Adipose tissue (tissue), 3 donors: ENCODE results near the gene CAPN2. TPM values are rescaled to one million over a fixed set of nuclear protein-coding genes. Genes with fewer than 3 reads are reported as not detected.

Source experiments
- H3K27ac ChIP-seq: one replicate; pipeline ENCODE4 v1.5.1; 2013; ENCODE audit warnings: low read depth, low read length
- WGBS, 3 donors: extraction: QIAGEN DNeasy Blood & Tissue Kit; methylation state at CpG; one replicate each; pipeline ENCODE4 v1.1.7; 2013; 5-methylcytosine and 5-hydroxymethylcytosine counted together
- polyA plus RNA-seq, 3 donors: library from polyadenylated mRNA; stranded (reverse); fragments of 200-250 nt; gene quantifications; one replicate each; pipeline ENCODE4 v1.2.3, GENCODE V29; 2013
- donor health status: healthy with polysubstance abuse.
- donor health status: Bipolar disorder and iron deficiency.
- donor health status: healthy.

The CAPN2 gene
- polyA plus RNA-seq, 3 donors, result 36.2 to 179 (median 115) TPM

DNA sequence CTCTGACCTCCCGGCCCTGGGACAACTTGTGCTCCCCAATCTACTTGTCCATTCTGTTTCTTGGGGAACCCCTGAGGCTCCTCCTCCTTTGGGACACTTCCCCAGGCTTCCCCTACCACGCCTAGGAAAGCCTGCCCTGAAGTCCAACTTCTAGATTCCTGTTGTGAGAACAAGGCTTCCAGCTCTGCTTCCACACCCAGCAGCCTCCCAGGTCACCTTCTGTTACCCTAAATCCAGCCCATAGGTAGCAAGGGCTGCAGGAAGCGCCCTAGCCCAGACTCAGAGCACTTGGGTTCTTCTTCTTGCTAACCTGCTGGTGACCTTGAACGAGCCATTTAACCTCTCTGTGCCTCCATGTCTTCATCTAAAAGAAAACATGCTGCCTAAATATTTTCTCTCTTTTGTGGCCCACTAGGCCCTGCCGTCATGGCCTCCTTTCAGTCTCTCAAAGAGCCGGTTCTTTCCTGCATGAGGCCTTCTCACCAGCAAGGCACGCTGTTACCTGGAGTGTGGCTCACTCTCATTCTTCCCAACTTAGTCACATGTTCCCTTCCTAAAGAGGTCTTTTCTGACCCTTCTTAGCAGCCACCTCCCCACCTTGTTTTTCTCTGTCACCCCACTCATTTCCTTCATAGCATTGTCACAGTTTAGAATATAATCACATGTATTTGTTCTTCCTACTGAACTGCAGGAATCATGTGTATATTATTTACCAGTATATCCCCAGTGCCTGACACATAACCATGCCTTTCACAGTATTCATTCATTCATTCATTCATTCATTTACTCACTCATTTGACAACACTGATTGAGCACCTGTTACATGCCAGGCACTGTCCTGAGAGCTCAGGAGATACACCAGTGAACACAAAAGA is 1.4 kb downstream of the CAPN2 start:
- no peak overlapping the region for H3K27ac ChIP-seq
- 35 to 65% (median 42%) methylated on average over 7 of the region's 7 CpGs for WGBS, 3 donors

DNA sequence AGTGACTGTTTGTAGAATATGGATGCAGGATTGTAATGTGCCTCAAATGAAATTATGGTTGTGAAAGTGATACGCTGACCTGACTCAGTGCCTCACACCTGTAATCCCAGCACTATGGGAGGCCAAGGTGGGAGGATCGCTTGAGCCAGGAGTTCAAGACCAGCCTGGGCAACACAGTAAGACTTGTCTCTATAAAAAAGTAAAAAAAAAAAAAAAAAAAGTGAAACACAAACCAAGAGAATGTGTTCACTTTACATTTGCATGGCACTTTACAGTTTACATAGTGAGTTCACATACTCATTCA is 2.0 kb downstream of the CAPN2 start:
- WGBS, 3 donors, result 71 to 80% (median 73%) methylated on average over 2 of the region's 2 CpGs
- no peak overlapping the region for H3K27ac ChIP-seq

DNA sequence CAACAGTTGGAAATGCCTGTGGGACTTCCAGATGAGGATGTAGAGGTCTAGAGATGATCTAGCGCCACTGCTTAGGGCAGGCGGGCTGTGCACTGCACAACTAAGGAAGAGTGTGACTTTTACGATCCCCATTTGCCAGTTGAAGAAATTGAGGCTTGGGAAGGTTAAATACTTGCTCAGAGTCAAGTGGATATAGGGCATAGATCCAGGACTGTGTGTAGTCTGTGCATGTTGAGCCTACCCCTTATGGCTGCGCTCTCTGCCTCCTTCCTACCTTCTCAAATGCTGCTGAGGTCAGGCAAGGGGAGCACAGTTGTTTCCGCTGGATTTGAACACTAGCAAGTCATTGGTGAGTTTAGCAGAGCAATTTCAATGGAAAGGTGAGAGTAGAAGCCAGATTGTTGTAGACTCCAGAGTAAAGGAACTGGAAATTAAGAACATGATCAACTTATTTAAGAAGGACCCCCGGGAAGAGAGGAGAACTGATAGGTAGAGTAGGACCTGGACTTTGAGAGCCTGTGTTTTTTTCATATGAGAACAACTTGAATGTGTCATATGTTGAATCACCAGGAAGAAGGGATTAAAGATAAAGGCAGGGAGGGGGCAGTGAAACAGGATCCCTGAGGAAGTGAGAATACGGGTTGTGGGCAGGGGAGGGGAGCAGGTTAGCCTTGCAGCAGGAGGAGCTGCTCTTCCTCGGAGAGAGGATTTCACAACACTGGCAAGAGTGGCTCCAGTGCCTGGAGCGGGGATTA is 2.7 kb downstream of the CAPN2 start:
- H3K27ac ChIP-seq, result no peak overlapping the region
- WGBS, 3 donors, result 58 to 83% (median 59%) methylated on average over 9 of the region's 9 CpGs

DNA sequence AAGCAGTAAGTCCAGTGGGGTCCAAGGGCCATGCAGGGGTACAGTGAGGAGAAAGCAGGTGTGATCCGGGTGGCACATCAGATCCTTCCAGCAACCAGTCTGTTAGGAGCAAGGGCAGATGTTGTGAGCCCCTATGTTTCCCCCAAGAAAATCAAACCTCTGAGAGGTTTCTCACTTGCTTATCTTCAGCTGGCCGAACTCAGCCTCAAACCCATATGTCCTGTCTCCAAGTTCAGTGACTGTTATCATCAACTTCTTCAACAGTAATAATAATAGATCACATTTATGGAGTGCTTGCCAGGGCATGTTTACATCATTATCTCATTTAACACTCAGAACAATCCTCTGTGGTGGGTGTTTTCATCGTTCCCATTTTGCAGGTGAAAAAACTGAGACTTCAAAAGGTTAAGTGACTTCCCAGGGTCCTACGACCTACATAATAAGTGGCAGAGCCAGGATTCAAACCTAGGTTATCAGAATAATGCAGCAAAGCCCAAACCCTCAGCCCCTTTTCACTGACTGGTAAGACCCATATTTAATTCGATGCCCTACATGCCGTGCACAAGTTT is 3.3 kb downstream of the CAPN2 start:
- H3K27ac ChIP-seq, result no peak overlapping the region
- 60 to 95% (median 74%) methylated on average over 6 of the region's 6 CpGs for WGBS, 3 donors

DNA sequence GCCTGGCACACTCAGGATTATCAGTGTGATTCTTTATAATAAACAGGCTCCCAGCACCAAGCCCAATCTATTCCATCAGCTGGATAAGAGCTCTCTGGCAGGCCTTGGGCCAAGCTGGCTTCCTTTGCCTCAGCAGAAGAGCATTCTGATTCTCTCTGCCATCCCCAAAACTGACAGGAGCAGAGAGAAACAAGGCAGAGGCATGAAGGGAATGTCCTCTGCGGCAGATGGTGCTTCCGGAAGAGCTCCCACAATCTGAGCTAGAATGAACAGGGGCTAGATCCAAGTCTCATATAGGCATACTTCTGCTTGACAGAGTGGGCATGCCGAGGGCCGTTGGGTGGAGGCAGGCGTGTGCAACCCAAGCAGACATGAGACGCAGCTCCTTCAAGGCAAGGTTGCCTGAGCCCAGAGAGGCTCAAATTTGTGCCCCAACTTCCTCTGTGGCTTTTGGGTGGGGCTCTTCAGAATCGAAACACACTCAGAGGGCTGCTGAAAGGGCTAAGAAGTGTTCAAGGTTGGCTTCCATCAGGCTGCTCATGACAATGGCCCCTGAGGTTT is 4.0 kb downstream of the CAPN2 start:
- WGBS, 3 donors, result 29 to 86% (median 30%) methylated on average over 7 of the region's 7 CpGs
- H3K27ac ChIP-seq, result no peak overlapping the region

DNA sequence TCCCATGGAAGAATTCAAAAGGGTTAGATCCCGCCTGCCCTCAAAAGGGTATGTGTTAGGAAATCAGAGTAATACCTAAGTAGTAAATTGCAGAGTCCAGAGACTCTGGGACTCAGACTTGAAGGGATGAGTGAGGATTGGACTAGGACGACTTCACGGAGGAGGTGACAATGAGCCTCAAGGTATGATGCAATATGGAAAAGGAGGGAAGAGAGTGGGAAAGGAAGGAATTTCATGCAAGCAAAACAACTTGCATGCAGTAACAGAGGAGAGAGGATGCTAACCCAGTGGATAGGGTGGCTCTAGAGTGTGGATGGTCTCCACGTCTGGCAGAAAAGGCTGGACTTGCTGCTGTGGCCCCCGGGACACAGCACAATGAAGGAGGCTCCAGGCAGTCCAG is 4.8 kb downstream of the CAPN2 start:
- WGBS, 3 donors, result 82 to 89% (median 88%) methylated on average over 5 of the region's 5 CpGs
- H3K27ac ChIP-seq, result no peak overlapping the region

DNA sequence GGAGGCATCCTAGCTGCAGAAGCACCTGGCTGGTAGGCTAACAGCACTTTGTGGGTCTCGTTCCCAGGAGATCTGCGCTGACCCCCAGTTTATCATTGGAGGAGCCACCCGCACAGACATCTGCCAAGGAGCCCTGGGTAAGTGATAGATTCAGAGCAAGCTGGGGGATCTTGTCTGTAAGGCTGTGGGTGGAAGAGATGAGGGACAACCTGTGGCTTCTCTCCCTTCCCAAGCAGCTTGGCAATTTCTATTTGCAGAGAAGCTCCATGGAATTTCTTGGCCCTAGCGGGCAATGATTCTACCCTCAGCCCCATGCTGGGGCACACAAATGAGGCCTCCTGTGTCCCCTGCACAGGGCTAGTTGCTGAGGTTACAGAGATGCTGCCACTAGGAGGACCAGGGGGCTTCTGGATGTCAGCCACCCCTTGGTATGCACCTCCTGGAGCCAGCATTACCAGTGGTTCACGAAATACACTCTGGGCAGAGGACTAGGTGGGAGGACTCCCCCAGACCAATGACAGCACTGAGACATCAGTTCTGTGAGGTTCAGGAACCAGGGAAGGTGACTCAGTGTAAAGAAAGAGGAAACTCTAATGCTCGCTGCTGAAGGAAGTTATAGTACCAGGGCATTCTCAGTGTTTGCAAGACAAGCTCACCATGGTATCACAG is 5.5 kb downstream of the CAPN2 start:
- WGBS, 3 donors, result 81 to 89% (median 84%) methylated on average over 6 of the region's 6 CpGs
- no peak overlapping the region for H3K27ac ChIP-seq

DNA sequence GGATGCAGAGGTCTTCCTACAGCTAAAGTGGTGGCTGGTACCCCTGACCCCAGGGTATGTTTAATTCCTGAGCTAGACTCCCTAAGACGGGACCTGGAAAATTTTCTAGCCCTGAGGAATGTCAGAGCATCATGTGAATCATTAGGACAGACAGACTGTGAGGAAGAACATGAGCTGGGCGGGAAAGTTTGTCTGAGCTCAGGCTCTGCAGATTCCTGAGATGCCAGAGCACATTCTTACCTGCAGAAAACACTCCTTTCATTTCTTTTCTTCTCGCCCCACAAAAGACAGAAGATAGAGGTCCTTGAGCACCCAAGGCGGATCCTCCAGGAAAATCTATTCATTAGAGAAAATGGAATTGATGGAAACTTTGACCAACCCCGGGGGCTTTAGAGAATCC is 6.5 kb downstream of the CAPN2 start:
- no peak overlapping the region for H3K27ac ChIP-seq
- WGBS, 3 donors, result 63 to 65% (median 64%) methylated on average over 5 of the region's 5 CpGs

DNA sequence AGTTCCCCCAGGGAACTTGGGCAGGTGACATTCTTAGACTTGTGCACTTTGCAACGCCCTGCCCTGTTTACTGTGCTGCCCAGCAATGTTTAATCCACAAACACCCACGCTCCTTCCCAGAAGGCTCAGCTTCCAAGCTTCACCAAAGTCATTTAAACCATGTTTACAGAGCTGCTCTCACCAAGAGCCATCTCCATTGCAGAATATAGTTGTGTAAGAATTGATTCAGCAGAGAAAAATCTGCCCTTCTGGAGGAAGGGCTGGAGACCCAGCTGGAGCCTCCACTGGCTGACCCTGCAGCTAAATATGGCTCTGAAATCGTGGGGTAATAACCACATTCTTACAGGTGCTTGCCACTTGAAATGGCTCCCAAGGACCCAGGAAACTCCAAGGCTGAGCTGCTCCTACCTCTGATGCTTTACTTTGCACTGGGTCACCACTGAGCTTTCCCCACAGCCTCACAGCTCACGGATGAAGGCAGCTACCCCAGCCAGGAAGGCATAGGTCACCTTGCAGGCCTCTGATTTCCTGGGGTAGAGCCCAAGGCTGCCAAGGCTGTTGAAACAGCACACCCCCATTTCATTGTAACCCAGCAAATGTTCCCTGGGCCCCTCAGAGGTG is 8.7 kb downstream of the CAPN2 start:
- WGBS, 3 donors, result 23 to 45% (median 35%) methylated on average over 4 of the region's 4 CpGs
- no peak overlapping the region for H3K27ac ChIP-seq

DNA sequence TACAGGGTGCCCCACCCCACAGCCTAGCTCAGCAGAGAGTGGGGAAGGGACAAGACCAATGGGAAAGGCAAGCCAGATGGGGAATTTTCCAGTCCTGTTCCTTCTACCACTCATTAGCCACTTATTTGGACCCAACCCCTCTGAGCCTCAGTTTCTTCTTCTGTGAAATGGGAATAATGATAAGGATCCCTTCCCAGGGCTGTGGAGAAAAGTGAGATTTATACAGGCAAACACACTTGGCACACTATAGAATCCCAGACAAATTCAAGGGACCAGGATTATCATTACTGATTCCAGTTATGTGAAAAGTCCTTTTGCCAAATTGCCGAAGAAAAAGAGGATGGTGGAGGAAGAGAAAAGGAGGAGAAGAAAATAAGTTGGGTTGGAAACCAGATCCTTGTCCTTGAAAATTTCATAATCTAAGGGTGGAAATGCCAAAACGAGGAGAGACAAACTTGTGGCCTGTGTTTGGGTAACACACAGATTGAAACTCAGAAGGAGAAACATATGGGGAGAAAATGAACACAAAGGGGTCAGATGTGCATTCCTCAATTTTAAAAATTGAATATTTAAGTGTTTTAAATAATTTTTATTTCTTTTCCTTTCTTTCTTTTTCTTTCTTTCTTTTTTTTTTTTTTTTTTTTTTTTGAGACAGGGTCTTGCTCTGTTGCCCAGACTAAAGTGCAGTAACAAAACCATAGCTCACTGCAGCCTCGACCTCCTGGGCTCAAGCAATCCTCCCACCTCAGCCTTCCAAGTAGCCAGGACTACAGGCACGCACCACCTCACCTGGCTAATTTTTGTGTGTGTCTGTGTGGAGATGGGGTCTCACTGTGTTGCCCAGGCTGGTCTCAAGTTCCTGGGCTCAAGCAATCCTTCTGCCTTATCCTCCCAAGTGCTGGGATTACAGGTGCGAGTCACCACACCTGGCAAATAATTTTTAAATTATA is 9.6 kb downstream of the CAPN2 start:
- WGBS, 3 donors, result 78 to 82% (median 81%) methylated on average over 5 of the region's 5 CpGs
- H3K27ac ChIP-seq, result no peak overlapping the region

DNA sequence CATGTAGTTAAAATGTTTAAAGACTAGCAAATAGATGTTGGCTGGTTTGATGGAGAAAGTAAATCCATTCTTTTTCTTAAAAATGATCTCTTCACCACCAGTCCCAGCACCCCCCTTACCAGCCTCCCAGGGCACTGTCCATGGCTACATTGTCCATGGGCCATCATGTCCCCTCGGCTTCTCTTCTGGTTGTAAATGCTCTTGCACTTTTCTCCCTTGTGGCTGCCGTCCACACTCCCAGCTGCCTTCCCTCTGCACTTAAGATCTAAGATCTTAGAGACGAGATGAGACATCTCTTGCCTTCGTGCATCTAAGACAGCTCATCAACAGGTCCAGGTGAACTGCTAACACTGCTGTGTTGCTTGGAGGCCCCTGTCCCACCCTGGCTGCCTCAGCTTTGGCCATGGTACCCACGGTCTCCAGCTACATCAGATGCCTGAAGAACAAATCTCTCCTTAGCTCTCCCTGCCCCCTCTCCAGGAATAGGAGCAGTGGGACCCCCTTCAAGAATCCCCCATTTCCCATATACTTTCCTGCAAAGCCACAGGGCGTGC is 11.1 kb downstream of the CAPN2 start:
- WGBS, 3 donors, result 89 to 97% (median 97%) methylated on average over 6 of the region's 6 CpGs
- no peak overlapping the region for H3K27ac ChIP-seq

DNA sequence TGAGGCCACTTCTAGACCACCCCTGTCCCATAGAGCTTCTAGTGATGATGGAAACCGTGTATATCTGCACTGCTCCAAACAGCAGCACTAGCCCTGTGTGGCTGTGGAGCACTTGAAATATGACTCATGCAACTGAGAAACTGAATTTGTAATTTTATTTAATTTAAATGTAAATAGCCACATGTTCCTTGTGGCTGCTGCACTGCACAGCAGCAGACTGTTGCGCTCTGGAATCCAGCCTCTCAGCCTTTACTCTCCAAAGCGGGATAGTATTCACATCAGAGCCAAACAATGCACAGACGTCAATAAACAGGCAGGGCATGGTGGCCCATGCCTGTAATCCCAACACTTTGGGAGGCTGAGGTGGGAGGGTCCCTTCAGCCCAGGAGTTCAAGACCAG is 12.0 kb downstream of the CAPN2 start:
- no peak overlapping the region for H3K27ac ChIP-seq
- 88 to 89% (median 89%) methylated on average over 4 of the region's 4 CpGs for WGBS, 3 donors

DNA sequence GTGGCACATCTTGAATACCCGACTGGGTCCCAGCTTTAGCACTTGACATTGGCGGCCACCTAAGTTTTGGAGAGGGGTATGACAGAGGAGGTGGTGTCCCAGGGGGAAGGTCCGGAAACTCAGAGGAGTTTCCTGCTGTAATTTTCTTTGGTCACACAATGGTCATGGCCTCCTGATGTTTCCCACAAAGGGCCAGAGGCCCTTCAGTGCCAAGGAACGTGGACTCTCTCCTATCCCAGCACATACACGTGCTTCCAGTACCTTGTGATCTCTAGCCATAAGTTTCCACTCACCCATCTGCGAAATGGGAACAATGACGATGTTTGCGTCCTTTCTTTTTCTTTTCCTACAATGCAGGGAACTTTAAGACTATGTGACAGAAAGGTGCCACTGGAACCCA is 13.2 kb downstream of the CAPN2 start:
- 68 to 84% (median 74%) methylated on average over 8 of the region's 8 CpGs for WGBS, 3 donors
- H3K27ac ChIP-seq, result no peak overlapping the region

DNA sequence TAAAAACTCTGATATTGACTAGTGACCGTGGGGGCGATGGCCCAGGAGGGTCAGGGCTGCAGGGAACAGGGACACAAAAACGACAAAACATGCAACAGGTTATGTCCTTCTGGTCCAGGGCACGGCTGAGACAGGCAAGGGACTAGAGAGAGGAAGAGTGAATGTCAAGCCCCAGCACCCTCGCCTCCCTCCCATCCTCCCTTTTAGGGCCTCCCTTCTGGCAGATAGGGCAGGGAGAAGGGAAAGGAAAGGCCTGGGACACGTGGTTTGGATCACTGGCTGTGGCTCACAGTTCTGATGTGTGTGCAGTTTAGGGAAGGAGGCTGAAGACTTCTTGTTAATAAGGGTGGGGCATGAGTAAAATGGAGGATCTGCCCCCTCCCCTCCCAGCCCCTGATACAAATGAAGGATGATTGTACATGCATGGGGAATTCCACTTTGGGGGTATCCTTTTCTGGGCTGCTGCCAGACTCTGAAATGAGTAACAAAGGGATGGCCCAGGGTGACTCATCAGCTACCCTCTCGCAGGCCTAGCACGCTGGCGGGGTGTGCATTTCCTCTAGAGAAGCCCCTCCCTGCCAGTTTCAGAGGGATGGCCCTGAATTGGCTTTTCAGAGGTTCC is 14.2 kb downstream of the CAPN2 start:
- H3K27ac ChIP-seq, result peak overlapping the region; percentile 28
- 14 to 56% (median 17%) methylated on average over 9 of the region's 9 CpGs for WGBS, 3 donors

DNA sequence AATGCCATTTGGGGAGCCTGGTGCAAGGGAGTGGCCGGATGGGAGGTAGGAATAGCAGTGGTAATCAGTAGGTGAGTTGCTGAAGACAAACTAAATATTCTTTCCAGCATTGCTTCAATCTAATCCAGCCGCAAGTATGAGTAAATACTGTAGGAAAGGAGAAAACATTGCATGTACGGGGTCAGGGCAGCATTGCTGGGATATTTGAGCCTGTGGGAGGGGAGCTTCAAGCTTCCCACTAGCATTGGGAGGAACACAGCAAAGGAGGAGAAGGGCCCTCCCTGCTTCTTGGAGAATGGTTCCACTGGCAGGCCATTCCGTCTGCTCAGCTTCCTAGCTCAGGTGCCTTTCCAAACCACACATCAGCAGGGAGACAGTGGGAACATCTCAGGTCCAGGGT is 15.2 kb downstream of the CAPN2 start:
- WGBS, 3 donors, result 73 to 92% (median 86%) methylated on average over 4 of the region's 4 CpGs
- no peak overlapping the region for H3K27ac ChIP-seq

DNA sequence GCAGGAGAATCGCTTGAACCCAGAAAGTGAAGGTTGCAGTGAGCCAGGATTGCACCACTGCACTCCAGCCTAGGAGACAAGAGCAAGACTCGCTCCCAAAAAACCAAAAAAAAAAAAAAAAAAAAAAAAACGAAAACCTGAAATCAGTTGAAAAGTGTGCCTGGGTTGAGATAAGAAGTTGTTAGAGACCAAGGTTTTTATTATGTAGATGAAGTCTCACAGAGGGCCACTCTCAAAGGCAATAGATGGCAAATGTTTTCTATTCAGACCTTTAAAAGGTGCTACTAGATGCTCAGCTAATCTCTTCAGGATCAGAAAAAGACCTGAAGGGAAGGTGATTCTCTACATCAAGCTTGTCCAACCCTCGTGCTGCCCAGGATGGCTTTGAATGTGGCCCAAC is 17.6 kb downstream of the CAPN2 start:
- H3K27ac ChIP-seq, result no peak overlapping the region
- 83 to 91% (median 86%) methylated on average over 4 of the region's 4 CpGs for WGBS, 3 donors
